IMR-90 (cell line): ENCODE data around the gene LRP3. TPM values are rescaled to one million over a fixed set of nuclear protein-coding genes. Genes with fewer than 3 reads are reported as not detected.
"Not testable (repeated sequence)": the region's sequence is repeated elsewhere in the genome, so short reads cannot be mapped to it uniquely, and the experiment has no call there.

ENCODE experiments used
- ATAC-seq: fragments of 200-7000 bp; cut with Tn5 transposase; 2 replicates; pipeline ENCODE4 v1.9.1; 2020; ENCODE audit warnings: low read depth, mild to moderate bottlenecking, moderate library complexity
- BruUV-seq: library from RNA; stranded (reverse); fragments of 400-500 nt; replicated peaks from 2 replicates; lab custom pipeline; 2021; lab: Mats Ljungman, UMichigan
- CTCF ChIA-PET: fragments of 300-600 bp; formaldehyde crosslinking; extraction: SDS; loops from one replicate; lab custom pipeline; 2021; ENCODE audit warnings: antibody characterized with exemption; lab: Yijun Ruan, JAX
- POLR2A ChIA-PET: fragments of 300-600 bp; sonication (Branson Sonifier 250); formaldehyde crosslinking; loops from one replicate; lab custom pipeline; 2022; ENCODE audit warnings: antibody characterized with exemption; ENCODE audit not compliant: unreplicated experiment; lab: Charles Lee
- DNase-seq: peaks from one replicate; pipeline ENCODE4 v3.0.0; 2013
- H2AFZ ChIP-seq: replicated peaks from 2 replicates; pipeline ENCODE3; 2013; ENCODE audit warnings: low read length, mild to moderate bottlenecking; ENCODE audit not compliant: poor library complexity
- H2AK5ac ChIP-seq: 2 replicates; pipeline ENCODE4 v1.6.1; 2013; ENCODE audit warnings: low read depth, low read length, inconsistent platforms
- H2AK9ac ChIP-seq: replicated peaks from 2 replicates; pipeline ENCODE3; 2013; ENCODE audit warnings: mild to moderate bottlenecking, low read depth, low read length, moderate library complexity; ENCODE audit not compliant: poor library complexity
- H2BK120ac ChIP-seq: 2 replicates; pipeline ENCODE4 v1.6.1; 2013; ENCODE audit warnings: low read depth, low read length, inconsistent platforms
- H2BK15ac ChIP-seq: 3 replicates; pipeline ENCODE4 v1.6.1; 2013; ENCODE audit warnings: low read depth, low read length, inconsistent platforms
- H2BK20ac ChIP-seq: 2 replicates; pipeline ENCODE4 v1.6.1; 2013; ENCODE audit warnings: low read depth, mild to moderate bottlenecking, inconsistent platforms, low read length, moderate library complexity
- H2BK5ac ChIP-seq: 2 replicates; pipeline ENCODE4 v1.6.1; 2013; ENCODE audit warnings: mild to moderate bottlenecking, low read depth, low read length, inconsistent platforms; ENCODE audit not compliant: poor library complexity, severe bottlenecking
- H3K14ac ChIP-seq: replicated peaks from 2 replicates; pipeline ENCODE4 v1.6.1; 2013; ENCODE audit warnings: low read depth, low read length, inconsistent platforms
- H3K18ac ChIP-seq: 2 replicates; pipeline ENCODE4 v1.6.1; 2013; ENCODE audit warnings: low read depth, low read length, control low read depth
- H3K23ac ChIP-seq: 2 replicates; pipeline ENCODE4 v1.6.1; 2013; ENCODE audit warnings: low read depth, low read length, inconsistent platforms
- H3K27ac ChIP-seq: 2 replicates; pipeline ENCODE4 v1.5.1; 2013; ENCODE audit warnings: mild to moderate bottlenecking, control low read depth, low read length; ENCODE audit not compliant: insufficient read depth
- H3K27me3 ChIP-seq: 2 replicates; pipeline ENCODE4 v1.6.1; 2013; ENCODE audit warnings: low read length; ENCODE audit not compliant: control insufficient read depth, insufficient read depth
- H3K36me3 ChIP-seq: 2 replicates; pipeline ENCODE4 v1.6.1; 2013; ENCODE audit warnings: low read length, mixed read lengths; ENCODE audit not compliant: control insufficient read depth, insufficient read depth
- H3K4ac ChIP-seq: 2 replicates; pipeline ENCODE4 v1.6.1; 2013; ENCODE audit warnings: low read depth, low read length, inconsistent platforms
- H3K4me1 ChIP-seq: 2 replicates; pipeline ENCODE4 v1.6.1; 2013; ENCODE audit warnings: low read length, mixed read lengths; ENCODE audit not compliant: control insufficient read depth, insufficient read depth
- H3K4me2 ChIP-seq: 2 replicates; pipeline ENCODE4 v1.6.1; 2013; ENCODE audit warnings: low read depth, mild to moderate bottlenecking, control low read depth, low read length, moderate library complexity
- H3K4me3 ChIP-seq: 2 replicates; pipeline ENCODE4 v1.5.1; 2013; ENCODE audit warnings: low read depth, mild to moderate bottlenecking, control low read depth, low read length, moderate library complexity; ENCODE audit not compliant: insufficient read depth
- H3K56ac ChIP-seq: 2 replicates; pipeline ENCODE4 v1.6.1; 2013; ENCODE audit warnings: low read length, inconsistent platforms; ENCODE audit not compliant: insufficient read depth; ENCODE audit errors: extremely low read depth
- H3K79me1 ChIP-seq, 2 experiments: 2 replicates each; pipeline ENCODE4 v1.6.1; 2013; ENCODE audit warnings: low read length in 2 of 2, inconsistent platforms in 1 of 2, low read depth in 1 of 2
- H3K9ac ChIP-seq: 2 replicates; pipeline ENCODE4 v1.6.1; 2013; ENCODE audit warnings: low read depth, low read length, control low read depth
- H3K9me1 ChIP-seq: 2 replicates; pipeline ENCODE4 v1.6.1; 2013; ENCODE audit warnings: low read length, inconsistent platforms; ENCODE audit not compliant: insufficient read depth
- H3K9me3 ChIP-seq: 2 replicates; pipeline ENCODE4 v1.6.1; 2013; ENCODE audit warnings: low read length; ENCODE audit not compliant: control insufficient read depth, insufficient read depth
- H4K20me1 ChIP-seq: 2 replicates; pipeline ENCODE4 v1.6.1; 2013; ENCODE audit warnings: low read length, inconsistent platforms; ENCODE audit not compliant: insufficient read depth
- H4K5ac ChIP-seq: 2 replicates; pipeline ENCODE4 v1.6.1; 2013; ENCODE audit warnings: mild to moderate bottlenecking, low read depth, low read length, control low read depth
- H4K8ac ChIP-seq, 2 experiments: 2 replicates each; pipeline ENCODE4 v1.6.1; 2013; ENCODE audit warnings: low read depth in 2 of 2, low read length in 2 of 2, control low read depth in 1 of 2, inconsistent platforms in 1 of 2
- H4K91ac ChIP-seq: 2 replicates; pipeline ENCODE4 v1.6.1; 2013; ENCODE audit warnings: low read depth, low read length, inconsistent platforms; ENCODE audit not compliant: insufficient read depth
- WGBS, 2 experiments: methylation state at CpG; one replicate each; pipeline versions ENCODE4 v1.1.5 to v1.1.7; 2013; ENCODE audit warnings: missing lambda C conversion rate in 2 of 2; ENCODE audit not compliant: insufficient read length in 1 of 2; ENCODE audit errors: extremely low coverage in 2 of 2; 5-methylcytosine and 5-hydroxymethylcytosine counted together
- dilution Hi-C: fragments of 300-500 bp; cut with HindIII; formaldehyde crosslinking; loops from one replicate; pipeline ENCODE4 v1.14.3; 2018; ENCODE audit warnings: low sequenced_read_pairs; ENCODE audit not compliant: unreplicated experiment
- in situ Hi-C: fragments of 300-500 bp; cut with MboI; formaldehyde crosslinking; loops from 3 replicates; pipeline ENCODE4 v1.14.3; 2019; ENCODE audit warnings: low sequenced_read_pairs, inconsistent platforms, mixed read lengths
- intact Hi-C: fragments of 100-400 bp; cut with micrococcal nuclease; formaldehyde crosslinking; loops from 2 replicates; pipeline ENCODE4 v1.10.0; 2022
- polyA plus RNA-seq, 3 experiments: library from polyadenylated mRNA; depleted of rRNA; stranded (reverse); fragments of >200 nt; gene quantifications; 2 replicates each; pipeline ENCODE4 v1.2.3, GENCODE V29; 2012; ENCODE audit warnings: low replicate concordance in 1 of 3
- total RNA-seq: library from RNA; depleted of rRNA; stranded (reverse); fragments of >200 nt; gene quantifications from 2 replicates; pipeline ENCODE4 v1.2.3, GENCODE V29; 2012

LRP3 gene
- total and polyA plus RNA-seq, 2 of the 4 experiments (the other 2 are of a cell fraction), result 8.4 to 20.2 TPM

DNA sequence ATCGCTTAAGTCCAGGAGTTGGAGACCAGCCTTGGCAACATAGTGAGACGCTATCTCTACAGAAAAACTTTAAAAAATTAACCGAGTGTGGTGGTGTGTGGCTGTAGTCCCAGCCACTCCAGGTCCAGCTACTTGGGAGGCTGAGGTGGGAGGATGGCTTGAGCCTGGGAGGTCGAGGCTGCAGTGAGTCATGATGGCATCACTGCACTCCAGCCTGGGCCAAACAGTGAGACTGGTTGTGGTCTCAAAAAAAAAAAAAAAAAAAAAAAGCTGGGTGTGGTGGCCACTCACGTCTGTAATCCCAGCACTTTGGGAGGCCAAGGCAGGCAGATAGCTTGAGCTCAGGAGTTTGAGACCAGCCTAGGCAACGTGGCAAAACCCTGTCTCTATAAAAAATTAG lies 28.1 kb upstream of the LRP3 start:
- dilution Hi-C loops, H4K20me1 ChIP-seq, BruUV-seq, H3K4ac ChIP-seq, H3K18ac ChIP-seq, H3K27me3 ChIP-seq, H2AK5ac ChIP-seq, H2BK120ac ChIP-seq, H2BK15ac ChIP-seq, H2BK5ac ChIP-seq, in situ Hi-C loops, H3K27ac ChIP-seq, DNase-seq, H3K14ac ChIP-seq, H2AK9ac ChIP-seq, H2BK20ac ChIP-seq, H2AFZ ChIP-seq, intact Hi-C loops, H3K23ac ChIP-seq, H3K36me3 ChIP-seq, H3K9ac ChIP-seq, H3K9me3 ChIP-seq, H3K4me2 ChIP-seq, H3K56ac ChIP-seq, H4K5ac ChIP-seq, H4K91ac ChIP-seq, H3K9me1 ChIP-seq, ATAC-seq, H4K8ac ChIP-seq, H3K4me3 ChIP-seq, H3K4me1 ChIP-seq, H3K79me1 ChIP-seq: not testable (repeated sequence)
- ChIA-PET CTCF (interaction anchor here (1.0 to 1.6 kb wide), 2 partner anchors 13 to 22 kb away, joined by 4 to 6 read pairs; no protein-coding TSS in a partner anchor), POLR2A (interaction anchor here (0.6 kb wide), 1 partner anchor 116 kb away, joined by 4 read pairs; no protein-coding TSS in a partner anchor)
- WGBS, 2 experiments, result no CpG with 5 or more reads among the region's 6 CpGs
